Activated T-helper 1 cell treated with anti-CD3 and anti-CD28 coated beads, Interleukin-12 subunit alpha, Interleukin-12 subunit beta, Interleukin-2, Interleukin-4 antibody, amounts not matched to agents 30 ng/mL and 10 ng/mL and 1 ng/mL, durations not matched to agents 14 hours and 24 hours and 36 hours (primary cell): ENCODE results near the gene LHFPL3. TPM values are rescaled to one million over a fixed set of nuclear protein-coding genes. Genes with fewer than 3 reads are reported as not detected.

Source experiments
- DNase-seq: peaks from one replicate; pipeline ENCODE4 v3.0.0; 2021; ENCODE audit warnings: low spot score
- H3K27ac Mint-ChIP-seq: one replicate; pipeline ENCODE4 v1.8.0; 2021; ENCODE audit warnings: mild to moderate bottlenecking, mixed read lengths
- H3K27me3 Mint-ChIP-seq: one replicate; pipeline ENCODE4 v1.8.0; 2022; ENCODE audit warnings: mild to moderate bottlenecking, moderate library complexity, mixed read lengths; ENCODE audit not compliant: insufficient read depth
- H3K36me3 Mint-ChIP-seq: one replicate; pipeline ENCODE4 v1.8.0; 2021; ENCODE audit warnings: low read depth, mixed read lengths
- H3K4me1 Mint-ChIP-seq: one replicate; pipeline ENCODE4 v1.8.0; 2021; ENCODE audit warnings: low read depth, mixed read lengths
- H3K4me3 Mint-ChIP-seq: one replicate; pipeline ENCODE4 v1.8.0; 2021; ENCODE audit warnings: mild to moderate bottlenecking, moderate library complexity, mixed read lengths
- H3K9me3 Mint-ChIP-seq: one replicate; pipeline ENCODE4 v1.8.0; 2021; ENCODE audit warnings: mixed read lengths
- intact Hi-C: fragments of 100-400 bp; cut with micrococcal nuclease; formaldehyde crosslinking; loops from one replicate; pipeline ENCODE4 v1.15.1; 2024
- total RNA-seq: library from RNA; stranded (reverse); gene quantifications from 2 replicates; pipeline ENCODE4 v1.2.3, GENCODE V29; 2022

The LHFPL3 gene
- total RNA-seq, 1 donor from 2014 or later, result not detected

DNA sequence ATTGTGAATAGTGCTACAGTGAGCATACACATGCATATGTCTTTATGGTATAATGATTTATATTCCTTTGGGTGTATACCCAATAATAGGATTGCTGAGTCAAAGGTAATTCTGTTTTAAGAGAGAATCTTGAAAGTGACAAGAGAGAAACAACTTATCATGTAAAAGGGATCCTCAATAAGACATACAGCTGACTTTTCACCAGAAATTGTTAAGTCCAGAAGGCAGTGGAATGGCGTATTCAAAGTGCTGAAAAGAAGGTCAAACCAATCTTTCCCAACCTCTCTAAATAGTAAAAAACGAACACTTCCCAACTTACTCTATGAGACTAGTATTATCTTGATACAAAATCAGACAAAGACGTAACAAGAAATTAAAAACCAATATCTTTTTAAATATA, 59.8 kb downstream of the LHFPL3 start:
- no peak for DNase-seq
- no peaks in the 10 kb centered on the region for H3K4me1 Mint-ChIP-seq
- intact Hi-C loops, result no loop called here
- no peak overlapping the region for H3K4me3 Mint-ChIP-seq
- no peaks in the 10 kb centered on the region for H3K36me3 Mint-ChIP-seq
- peaks cover 15% of the 10 kb centered on the region for H3K9me3 Mint-ChIP-seq
- H3K27me3 Mint-ChIP-seq, result no peaks in the 10 kb centered on the region
- H3K27ac Mint-ChIP-seq, result no peak overlapping the region

DNA sequence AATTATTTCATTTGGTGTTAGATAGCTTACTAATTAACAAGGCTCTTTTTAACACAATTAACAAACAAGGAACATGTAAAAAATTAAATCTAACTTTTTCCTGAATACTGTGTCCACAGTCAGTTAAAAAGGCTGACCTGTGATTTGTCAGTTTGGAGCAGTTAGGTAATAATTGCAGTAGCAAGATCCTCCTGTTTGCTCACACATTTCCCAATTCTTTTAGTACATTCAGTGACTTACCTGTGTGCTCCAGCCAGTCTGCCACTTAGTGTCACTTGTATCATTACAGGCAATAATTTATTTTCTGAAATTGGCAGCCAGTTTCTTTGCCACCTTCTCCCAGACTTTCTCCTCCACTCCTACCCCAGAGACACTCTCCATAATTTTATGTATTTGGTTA, 66.8 kb downstream of the LHFPL3 start:
- H3K27me3 Mint-ChIP-seq, result peaks cover 2% of the 10 kb centered on the region
- no peaks in the 10 kb centered on the region for H3K36me3 Mint-ChIP-seq
- H3K27ac Mint-ChIP-seq, result no peak overlapping the region
- no peak for DNase-seq
- H3K9me3 Mint-ChIP-seq, result no peaks in the 10 kb centered on the region
- no peaks in the 10 kb centered on the region for H3K4me1 Mint-ChIP-seq
- intact Hi-C loops, result no loop called here
- H3K4me3 Mint-ChIP-seq, result no peak overlapping the region

DNA sequence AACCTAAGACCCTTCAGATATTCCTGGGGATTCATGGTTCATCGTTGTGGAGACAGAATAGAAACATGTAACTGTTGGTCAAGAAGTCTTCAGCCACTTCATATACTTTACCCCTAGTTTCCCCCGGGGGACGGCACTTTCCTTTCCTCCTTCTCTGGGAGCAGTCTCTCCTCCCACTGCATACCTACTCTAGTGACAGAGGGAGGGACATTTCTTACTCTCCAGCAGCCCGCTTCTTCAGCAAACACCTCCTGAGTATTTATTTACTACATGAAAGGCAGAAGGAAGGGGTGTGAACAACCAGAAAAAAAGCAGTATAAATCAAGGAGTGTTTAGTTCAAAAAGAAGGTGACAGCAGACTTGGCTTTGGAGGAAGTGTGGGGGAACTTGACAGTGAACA, 69.0 kb downstream of the LHFPL3 start:
- Mint-ChIP-seq H3K4me1 (no peaks in the 10 kb centered on the region), H3K4me3 (no peak overlapping the region), H3K27me3 (peaks cover 2% of the 10 kb centered on the region), H3K36me3 (no peaks in the 10 kb centered on the region), H3K27ac (no peak overlapping the region), H3K9me3 (no peaks in the 10 kb centered on the region)
- intact Hi-C loops, result no loop called here
- DNase-seq, result no peak

DNA sequence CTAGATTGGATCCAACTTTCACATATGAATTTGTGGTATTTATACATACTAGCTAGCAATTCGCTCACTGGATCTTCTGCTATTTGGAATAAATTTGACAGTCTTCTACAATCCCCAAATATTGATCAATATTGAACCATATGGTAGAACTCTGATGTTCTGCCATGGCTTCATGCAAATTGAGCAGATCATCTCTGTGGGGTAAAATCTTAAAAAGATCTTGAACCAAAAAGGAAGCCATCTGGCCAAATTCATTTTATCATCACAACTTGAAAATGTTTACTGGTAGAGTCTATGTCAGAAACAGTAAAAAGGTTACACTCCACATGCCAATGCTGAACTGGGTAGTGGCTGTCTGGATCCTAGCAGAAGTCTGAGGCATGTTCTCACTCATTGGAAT, 80.0 kb downstream of the LHFPL3 start:
- H3K36me3 Mint-ChIP-seq, result no peaks in the 10 kb centered on the region
- no peak for DNase-seq
- H3K9me3 Mint-ChIP-seq, result no peaks in the 10 kb centered on the region
- intact Hi-C loops, result no loop called here
- H3K27me3 Mint-ChIP-seq, result peaks cover 3% of the 10 kb centered on the region
- H3K27ac Mint-ChIP-seq, result no peak overlapping the region
- H3K4me1 Mint-ChIP-seq, result no peaks in the 10 kb centered on the region
- H3K4me3 Mint-ChIP-seq, result no peak overlapping the region

DNA sequence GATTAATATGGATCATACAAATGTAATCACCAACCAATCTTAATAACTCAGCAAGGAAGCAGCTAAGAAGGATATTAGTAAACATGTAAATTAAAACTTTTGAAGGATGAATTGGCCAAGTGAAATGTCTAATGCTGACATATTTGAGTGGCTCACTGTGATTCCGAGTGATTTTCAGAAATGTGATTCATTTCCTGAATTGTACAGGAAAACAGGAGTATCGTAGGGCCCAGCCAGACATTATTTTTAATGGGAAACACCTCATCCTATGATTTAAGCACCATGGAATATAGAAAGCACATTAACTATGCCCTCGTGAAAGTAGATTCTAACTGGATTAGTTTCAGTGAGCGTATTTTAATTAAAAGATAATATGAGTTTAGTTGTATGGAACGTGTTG, 82.3 kb downstream of the LHFPL3 start:
- no peak for DNase-seq
- intact Hi-C loops, result no loop called here
- Mint-ChIP-seq H3K27me3 (peaks cover 3% of the 10 kb centered on the region), H3K27ac (no peak overlapping the region), H3K4me1 (no peaks in the 10 kb centered on the region), H3K4me3 (no peak overlapping the region), H3K36me3 (no peaks in the 10 kb centered on the region), H3K9me3 (no peaks in the 10 kb centered on the region)

DNA sequence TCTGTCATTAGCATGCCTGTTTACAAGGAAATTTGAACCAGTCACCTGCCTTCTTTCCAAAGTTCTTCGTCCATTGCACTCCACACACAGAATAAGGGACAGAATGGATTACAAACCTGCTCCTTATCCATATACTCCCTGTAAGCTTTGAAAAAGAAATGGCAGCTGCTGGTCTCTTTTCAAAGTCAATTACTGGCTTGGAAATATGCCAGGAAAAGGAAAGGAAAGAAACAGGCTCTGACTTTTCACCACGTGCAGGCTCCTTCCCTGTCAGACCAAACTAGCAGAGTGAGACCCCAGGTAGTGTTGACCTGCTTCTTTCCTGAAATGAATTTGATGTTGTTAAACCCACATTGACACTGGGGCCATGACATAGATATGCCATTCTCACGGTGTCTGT, 84.5 kb downstream of the LHFPL3 start:
- intact Hi-C loops, result no loop called here
- Mint-ChIP-seq H3K27ac (no peak overlapping the region), H3K9me3 (no peaks in the 10 kb centered on the region), H3K4me3 (no peak overlapping the region), H3K4me1 (no peaks in the 10 kb centered on the region), H3K36me3 (no peaks in the 10 kb centered on the region), H3K27me3 (no peaks in the 10 kb centered on the region)
- DNase-seq, result no peak

DNA sequence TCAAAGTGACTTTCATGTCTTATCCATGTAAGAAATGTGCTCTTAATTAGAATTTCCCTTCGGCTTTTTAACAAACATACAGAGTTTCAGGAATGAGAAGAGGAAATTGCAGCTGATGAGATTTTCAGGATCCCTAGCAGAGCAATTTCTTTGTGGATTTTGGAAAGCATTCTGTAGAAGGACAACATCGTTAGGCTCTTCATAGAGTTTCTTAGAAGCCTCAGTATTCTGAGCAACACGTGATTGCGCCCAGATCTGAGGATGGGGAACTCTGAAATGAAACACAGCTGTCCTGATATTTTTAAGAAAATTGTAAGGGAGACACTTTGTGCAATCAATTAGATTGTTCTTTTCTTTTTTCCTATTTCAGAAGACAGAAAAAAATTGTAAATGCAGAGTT, 85.8 kb downstream of the LHFPL3 start:
- H3K27ac Mint-ChIP-seq, result no peak overlapping the region
- H3K9me3 Mint-ChIP-seq, result no peaks in the 10 kb centered on the region
- intact Hi-C loops, result no loop called here
- H3K4me3 Mint-ChIP-seq, result no peak overlapping the region
- no peak for DNase-seq
- H3K27me3 Mint-ChIP-seq, result no peaks in the 10 kb centered on the region
- no peaks in the 10 kb centered on the region for H3K36me3 Mint-ChIP-seq
- H3K4me1 Mint-ChIP-seq, result no peaks in the 10 kb centered on the region

DNA sequence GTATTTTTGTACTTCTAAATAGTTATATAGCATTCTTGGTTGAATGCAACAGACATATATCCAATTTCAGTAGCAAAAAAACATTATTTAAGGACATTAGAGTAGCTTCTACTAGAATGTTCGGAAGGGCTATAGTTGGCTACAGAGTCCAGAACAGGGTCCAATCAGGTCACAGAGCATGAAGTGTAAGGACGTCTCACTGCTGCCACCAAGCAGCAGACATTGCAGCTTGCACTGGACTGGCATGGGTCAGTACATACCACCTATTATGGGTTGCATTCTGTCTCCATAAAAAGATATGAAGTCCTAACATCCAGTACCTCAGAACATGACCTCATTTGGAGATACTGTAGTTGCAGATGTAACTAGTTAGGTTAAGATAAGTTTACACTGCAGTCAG, 87.3 kb downstream of the LHFPL3 start:
- Mint-ChIP-seq H3K27ac (no peak overlapping the region), H3K4me3 (no peak overlapping the region), H3K36me3 (no peaks in the 10 kb centered on the region), H3K4me1 (no peaks in the 10 kb centered on the region), H3K27me3 (no peaks in the 10 kb centered on the region), H3K9me3 (no peaks in the 10 kb centered on the region)
- DNase-seq, result no peak
- intact Hi-C loops, result no loop called here

DNA sequence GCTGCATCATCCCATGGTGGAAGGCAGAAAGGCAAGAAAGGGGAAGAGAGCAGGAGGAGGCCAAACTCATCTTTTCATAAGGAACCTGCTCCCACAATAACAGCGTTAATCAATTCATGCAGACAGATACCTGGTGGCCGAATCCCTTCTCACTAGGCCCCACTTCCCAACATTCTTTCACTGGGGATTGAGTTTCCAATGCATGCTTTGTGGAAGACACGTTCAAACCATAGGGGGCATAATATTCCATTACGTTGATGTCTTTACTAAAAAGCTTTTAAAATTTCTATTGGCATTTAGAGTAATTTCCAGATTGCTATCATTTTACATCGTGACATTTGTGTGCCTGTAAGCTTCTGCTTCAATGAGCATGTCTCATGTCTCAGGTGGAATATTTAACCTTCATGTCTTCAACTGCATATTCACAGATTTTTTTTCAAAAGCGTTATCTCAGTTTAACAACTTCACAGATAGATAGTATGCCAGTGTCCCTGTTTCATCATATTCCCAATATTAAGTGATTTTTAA, 88.5 kb downstream of the LHFPL3 start:
- Mint-ChIP-seq H3K9me3 (no peaks in the 10 kb centered on the region), H3K4me3 (no peak overlapping the region), H3K27me3 (no peaks in the 10 kb centered on the region), H3K36me3 (no peaks in the 10 kb centered on the region), H3K27ac (no peak overlapping the region), H3K4me1 (no peaks in the 10 kb centered on the region)
- intact Hi-C loops, result no loop called here
- DNase-seq, result no peak

DNA sequence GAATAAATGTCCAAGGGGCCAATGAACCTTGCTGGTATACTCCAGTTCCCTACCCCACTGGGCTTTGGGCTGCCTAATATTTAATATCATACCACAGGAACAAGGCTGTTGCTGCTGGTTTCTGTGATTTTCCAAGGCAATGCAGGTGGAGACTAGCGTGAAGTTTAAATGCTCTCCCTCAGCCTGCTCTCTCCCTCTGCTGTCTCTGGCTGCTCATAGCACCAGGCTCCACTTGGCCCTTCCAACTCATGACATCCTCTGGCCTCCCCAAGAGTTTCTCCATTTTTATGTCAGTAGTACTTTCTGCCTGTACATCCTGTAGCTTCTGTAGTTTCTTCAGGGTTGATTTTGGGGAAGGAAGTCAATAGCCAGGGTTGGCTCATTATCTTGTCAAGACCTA, 103.5 kb downstream of the LHFPL3 start:
- intact Hi-C loops, result no loop called here
- Mint-ChIP-seq H3K4me3 (no peak overlapping the region), H3K4me1 (no peaks in the 10 kb centered on the region), H3K27me3 (no peaks in the 10 kb centered on the region), H3K36me3 (no peaks in the 10 kb centered on the region), H3K9me3 (no peaks in the 10 kb centered on the region), H3K27ac (no peak overlapping the region)
- DNase-seq, result no peak

DNA sequence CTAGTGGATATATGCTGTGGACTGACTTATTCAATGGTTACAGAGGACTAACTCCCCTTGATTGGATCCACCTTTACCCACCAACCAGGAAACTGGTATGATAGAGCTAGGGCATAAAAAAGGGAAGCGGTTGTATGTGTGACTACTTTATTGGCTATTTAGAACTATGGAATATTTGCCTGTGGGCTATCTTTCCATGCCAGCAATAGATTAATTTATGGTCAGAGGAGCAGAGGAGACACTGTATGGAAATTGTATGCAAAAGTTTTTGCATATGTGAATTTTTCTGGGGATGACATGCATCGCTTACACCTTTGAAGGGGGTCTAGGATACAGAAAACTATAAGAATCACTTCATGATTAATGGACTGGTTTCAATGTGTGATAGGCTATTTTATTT, 105.7 kb downstream of the LHFPL3 start:
- no peaks in the 10 kb centered on the region for H3K4me1 Mint-ChIP-seq
- intact Hi-C loops, result no loop called here
- no peak overlapping the region for H3K4me3 Mint-ChIP-seq
- H3K27ac Mint-ChIP-seq, result no peak overlapping the region
- no peak for DNase-seq
- no peaks in the 10 kb centered on the region for H3K36me3 Mint-ChIP-seq
- H3K27me3 Mint-ChIP-seq, result no peaks in the 10 kb centered on the region
- H3K9me3 Mint-ChIP-seq, result no peaks in the 10 kb centered on the region

DNA sequence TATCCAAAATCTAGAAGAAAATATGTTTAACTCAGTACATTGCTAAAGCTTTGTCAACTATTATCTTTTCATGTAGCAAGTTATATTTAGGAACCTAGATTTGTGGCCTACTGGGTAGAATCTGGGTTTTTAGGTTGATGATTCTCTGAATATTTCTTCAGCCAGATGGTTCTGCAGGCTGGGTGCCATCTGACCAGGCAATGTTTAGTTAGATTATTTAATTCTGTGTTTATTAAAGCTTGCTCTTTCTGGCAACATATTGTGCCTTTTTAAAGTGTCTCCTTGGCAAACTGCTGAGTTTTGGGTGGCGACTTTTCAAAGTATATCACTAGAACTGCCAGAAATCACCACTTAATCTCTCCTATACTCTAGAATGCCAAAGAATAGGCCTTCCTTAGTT, 114.1 kb downstream of the LHFPL3 start:
- intact Hi-C loops, result no loop called here
- H3K36me3 Mint-ChIP-seq, result no peaks in the 10 kb centered on the region
- H3K27me3 Mint-ChIP-seq, result no peaks in the 10 kb centered on the region
- H3K4me3 Mint-ChIP-seq, result no peak overlapping the region
- DNase-seq, result no peak
- H3K27ac Mint-ChIP-seq, result no peak overlapping the region
- H3K9me3 Mint-ChIP-seq, result no peaks in the 10 kb centered on the region
- H3K4me1 Mint-ChIP-seq, result no peaks in the 10 kb centered on the region

DNA sequence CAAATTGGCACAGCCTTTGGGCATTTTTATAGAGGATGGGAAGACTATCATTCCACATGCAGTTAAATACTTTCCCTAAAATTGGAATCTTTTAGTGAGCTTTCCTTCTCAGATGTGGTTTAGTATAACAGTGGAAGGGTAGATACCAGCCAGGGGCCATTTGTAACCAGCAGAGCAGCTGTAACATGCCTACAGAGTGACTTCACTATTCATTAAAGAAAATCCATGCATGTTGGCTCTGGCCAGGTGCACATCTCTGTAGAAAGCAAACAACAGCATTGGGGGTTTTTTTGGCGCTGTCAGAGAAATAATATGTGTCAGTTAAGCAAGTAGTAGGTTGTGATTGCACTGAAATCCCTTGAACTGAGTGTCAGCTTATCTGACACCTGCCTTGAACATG, 115.6 kb downstream of the LHFPL3 start:
- Mint-ChIP-seq H3K27ac (no peak overlapping the region), H3K4me3 (no peak overlapping the region), H3K9me3 (no peaks in the 10 kb centered on the region), H3K36me3 (no peaks in the 10 kb centered on the region), H3K4me1 (no peaks in the 10 kb centered on the region), H3K27me3 (no peaks in the 10 kb centered on the region)
- no peak for DNase-seq
- intact Hi-C loops, result no loop called here

DNA sequence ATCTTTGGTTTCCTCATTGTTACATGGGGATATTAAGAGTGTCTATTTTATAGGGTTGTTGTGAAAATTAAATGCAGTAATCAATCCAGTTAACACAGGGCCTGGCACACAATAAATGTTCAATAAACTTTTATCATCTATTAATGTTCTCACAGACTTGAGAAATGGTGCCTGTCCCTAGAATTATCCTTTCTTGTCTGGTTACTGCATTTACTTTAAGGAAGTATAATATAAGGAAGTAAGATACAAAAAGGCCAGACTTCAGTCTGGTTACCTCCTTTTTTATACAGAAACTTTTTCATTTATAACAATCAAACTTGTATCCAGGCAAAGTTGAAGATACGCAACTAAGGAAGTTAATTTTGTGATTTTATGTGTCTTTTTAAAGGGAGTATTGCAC, 117.0 kb downstream of the LHFPL3 start:
- H3K4me3 Mint-ChIP-seq, result no peak overlapping the region
- no peaks in the 10 kb centered on the region for H3K36me3 Mint-ChIP-seq
- no peaks in the 10 kb centered on the region for H3K27me3 Mint-ChIP-seq
- no peaks in the 10 kb centered on the region for H3K9me3 Mint-ChIP-seq
- H3K27ac Mint-ChIP-seq, result no peak overlapping the region
- no peaks in the 10 kb centered on the region for H3K4me1 Mint-ChIP-seq
- no peak for DNase-seq
- intact Hi-C loops, result no loop called here
